Neural cell (in vitro differentiated cells): ENCODE measurements around the gene TMEM273. TPM values are rescaled to one million over a fixed set of nuclear protein-coding genes. Genes with fewer than 3 reads are reported as not detected.

Experiments
- H2AFZ ChIP-seq: fragments of 200-600, 300-800 bp; sonication (generic), shearing (Covaris generic); 2 replicates; pipeline ENCODE4 v1.6.0; 2014; ENCODE audit warnings: low read depth, mild to moderate bottlenecking, antibody characterized with exemption, low read length, moderate library complexity
- H3F3A ChIP-seq: fragments of 200-600 bp; shearing (Covaris generic); 2 replicates; pipeline ENCODE4 v1.6.1; 2016; ENCODE audit warnings: mild to moderate bottlenecking, moderate library complexity, mixed read lengths, antibody characterized with exemption, low read length; ENCODE audit not compliant: insufficient read depth, poor library complexity, severe bottlenecking
- H3K27ac ChIP-seq: fragments of 200-600, 300-800 bp; sonication (generic), shearing (Covaris generic); 2 replicates; pipeline ENCODE4 v1.5.1; 2014; ENCODE audit warnings: mild to moderate bottlenecking, low read length, moderate library complexity
- H3K27me3 ChIP-seq: fragments of 300-800, 200-600 bp; sonication (generic), shearing (Covaris generic); 2 replicates; pipeline ENCODE4 v1.6.0; 2014; ENCODE audit warnings: mild to moderate bottlenecking, low read depth, low read length, moderate library complexity; ENCODE audit not compliant: insufficient read depth
- H3K36me3 ChIP-seq: fragments of 300-800, 200-600 bp; sonication (generic), shearing (Covaris generic); 2 replicates; pipeline ENCODE4 v1.5.1; 2014; ENCODE audit warnings: mild to moderate bottlenecking, antibody characterized with exemption, low read length, moderate library complexity; ENCODE audit not compliant: insufficient read depth
- H3K4me2 ChIP-seq: fragments of 300-800, 200-600 bp; sonication (generic), shearing (Covaris generic); 2 replicates; pipeline ENCODE4 v1.6.0; 2014; ENCODE audit warnings: mild to moderate bottlenecking, low read length
- H3K4me3 ChIP-seq: fragments of 300-800, 200-600 bp; sonication (generic), shearing (Covaris generic); 2 replicates; pipeline ENCODE4 v1.5.1; 2014; ENCODE audit warnings: mild to moderate bottlenecking, low read length, moderate library complexity
- H3K79me2 ChIP-seq: fragments of 200-600 bp; shearing (Covaris generic); replicated peaks from 2 replicates; pipeline ENCODE4 v1.6.0; 2014; ENCODE audit warnings: mild to moderate bottlenecking, low read length, moderate library complexity; ENCODE audit not compliant: insufficient read depth
- H3K9ac ChIP-seq: fragments of 300-800, 200-600 bp; sonication (generic), shearing (Covaris generic); 2 replicates; pipeline ENCODE4 v1.6.1; 2016; ENCODE audit warnings: mild to moderate bottlenecking, low read length, mixed read lengths
- H3K9me2 ChIP-seq: fragments of 200-600 bp; shearing (Covaris generic); 2 replicates; pipeline ENCODE4 v1.6.1; 2016; ENCODE audit warnings: mild to moderate bottlenecking, low read length, mixed read lengths; ENCODE audit not compliant: insufficient read depth
- H3K9me3 ChIP-seq: fragments of 200-600, 300-800 bp; sonication (generic), shearing (Covaris generic); 2 replicates; pipeline ENCODE4 v1.6.1; 2016; ENCODE audit warnings: mild to moderate bottlenecking, mixed run types, low read length, moderate library complexity, mixed read lengths
- H4K20me1 ChIP-seq: fragments of 200-600 bp; shearing (Covaris generic); 2 replicates; pipeline ENCODE4 v1.6.1; 2016; ENCODE audit warnings: mild to moderate bottlenecking, mixed run types; ENCODE audit not compliant: insufficient read depth
- CTCF ChIP-seq: fragments of 450-650 bp; IDR thresholded peaks from 2 replicates; pipeline ENCODE4 v1.5.1; 2014; ENCODE audit warnings: antibody characterized with exemption, mild to moderate bottlenecking, moderate library complexity; ENCODE audit not compliant: poor library complexity, severe bottlenecking
- EP300 ChIP-seq: fragments of 450-650 bp; conservative IDR thresholded peaks from 2 replicates; pipeline ENCODE4 v1.6.1; 2014; ENCODE audit warnings: antibody characterized with exemption, mild to moderate bottlenecking, moderate library complexity; ENCODE audit not compliant: poor library complexity, severe bottlenecking
- EZH2 ChIP-seq: fragments of 200-600, 300-800 bp; shearing (Covaris generic), sonication (generic); IDR thresholded peaks from 2 replicates; pipeline ENCODE4 v1.6.1; 2014; ENCODE audit warnings: antibody characterized with exemption, low read length, borderline replicate concordance, mild to moderate bottlenecking; ENCODE audit not compliant: insufficient read depth, poor library complexity, severe bottlenecking
- MXI1 ChIP-seq: fragments of 450-650 bp; conservative IDR thresholded peaks from 2 replicates; pipeline ENCODE4 v1.6.1; 2014; ENCODE audit warnings: antibody characterized with exemption, mild to moderate bottlenecking; ENCODE audit not compliant: poor library complexity, severe bottlenecking
- POLR2AphosphoS5 ChIP-seq: IDR thresholded peaks from 2 replicates; pipeline ENCODE4 v1.6.1; 2012
- RAD21 ChIP-seq: fragments of 450-650 bp; conservative IDR thresholded peaks from 2 replicates; pipeline ENCODE4 v1.6.1; 2014; ENCODE audit warnings: antibody characterized with exemption, mild to moderate bottlenecking, moderate library complexity
- SMC3 ChIP-seq: fragments of 450-650 bp; conservative IDR thresholded peaks from 2 replicates; pipeline ENCODE4 v1.6.1; 2014; ENCODE audit warnings: antibody characterized with exemption, mild to moderate bottlenecking, moderate library complexity; ENCODE audit not compliant: poor library complexity
- TAF1 ChIP-seq: IDR thresholded peaks from 2 replicates; pipeline ENCODE4 v1.6.1; 2012; ENCODE audit warnings: low read depth
- polyA plus RNA-seq: library from polyadenylated mRNA; depleted of rRNA; stranded (reverse); fragments of >200 nt; gene quantifications from 2 replicates; pipeline ENCODE4 v1.2.3, GENCODE V29; 2014
- TF ChIP-seq, protein P1 (sequence below): IDR thresholded peaks from 2 replicates; pipeline ENCODE4 v1.6.1; 2012; ENCODE audit warnings: borderline replicate concordance

TMEM273 gene
- polyA plus RNA-seq, 1 donor from 2014 or later, result not detected

GRCh38 chr10:49117376-49118070 is 70.7 kb downstream of the TMEM273 start:
- no peaks in the 10 kb centered on the region for H3F3A ChIP-seq
- no peaks in the 10 kb centered on the region for H3K36me3 ChIP-seq
- peaks cover 8% of the 10 kb centered on the region for H3K27me3 ChIP-seq
- TF ChIP-seq RAD21 (no peak), EP300 (no peak), EZH2 (no peak), TAF1 (no peak)
- TF ChIP-seq, protein P1, sequence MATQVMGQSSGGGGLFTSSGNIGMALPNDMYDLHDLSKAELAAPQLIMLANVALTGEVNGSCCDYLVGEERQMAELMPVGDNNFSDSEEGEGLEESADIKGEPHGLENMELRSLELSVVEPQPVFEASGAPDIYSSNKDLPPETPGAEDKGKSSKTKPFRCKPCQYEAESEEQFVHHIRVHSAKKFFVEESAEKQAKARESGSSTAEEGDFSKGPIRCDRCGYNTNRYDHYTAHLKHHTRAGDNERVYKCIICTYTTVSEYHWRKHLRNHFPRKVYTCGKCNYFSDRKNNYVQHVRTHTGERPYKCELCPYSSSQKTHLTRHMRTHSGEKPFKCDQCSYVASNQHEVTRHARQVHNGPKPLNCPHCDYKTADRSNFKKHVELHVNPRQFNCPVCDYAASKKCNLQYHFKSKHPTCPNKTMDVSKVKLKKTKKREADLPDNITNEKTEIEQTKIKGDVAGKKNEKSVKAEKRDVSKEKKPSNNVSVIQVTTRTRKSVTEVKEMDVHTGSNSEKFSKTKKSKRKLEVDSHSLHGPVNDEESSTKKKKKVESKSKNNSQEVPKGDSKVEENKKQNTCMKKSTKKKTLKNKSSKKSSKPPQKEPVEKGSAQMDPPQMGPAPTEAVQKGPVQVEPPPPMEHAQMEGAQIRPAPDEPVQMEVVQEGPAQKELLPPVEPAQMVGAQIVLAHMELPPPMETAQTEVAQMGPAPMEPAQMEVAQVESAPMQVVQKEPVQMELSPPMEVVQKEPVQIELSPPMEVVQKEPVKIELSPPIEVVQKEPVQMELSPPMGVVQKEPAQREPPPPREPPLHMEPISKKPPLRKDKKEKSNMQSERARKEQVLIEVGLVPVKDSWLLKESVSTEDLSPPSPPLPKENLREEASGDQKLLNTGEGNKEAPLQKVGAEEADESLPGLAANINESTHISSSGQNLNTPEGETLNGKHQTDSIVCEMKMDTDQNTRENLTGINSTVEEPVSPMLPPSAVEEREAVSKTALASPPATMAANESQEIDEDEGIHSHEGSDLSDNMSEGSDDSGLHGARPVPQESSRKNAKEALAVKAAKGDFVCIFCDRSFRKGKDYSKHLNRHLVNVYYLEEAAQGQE, result no peak
- no peaks in the 10 kb centered on the region for H4K20me1 ChIP-seq
- H3K9me2 ChIP-seq, result no peaks in the 10 kb centered on the region
- no peak overlapping the region for H3K27ac ChIP-seq
- no peaks in the 10 kb centered on the region for H3K9me3 ChIP-seq
- H2AFZ ChIP-seq, result no peak overlapping the region
- no peak overlapping the region for H3K4me2 ChIP-seq
- no peak overlapping the region for H3K4me3 ChIP-seq
- no peaks in the 10 kb centered on the region for H3K79me2 ChIP-seq
- no peak overlapping the region for H3K9ac ChIP-seq

DNA sequence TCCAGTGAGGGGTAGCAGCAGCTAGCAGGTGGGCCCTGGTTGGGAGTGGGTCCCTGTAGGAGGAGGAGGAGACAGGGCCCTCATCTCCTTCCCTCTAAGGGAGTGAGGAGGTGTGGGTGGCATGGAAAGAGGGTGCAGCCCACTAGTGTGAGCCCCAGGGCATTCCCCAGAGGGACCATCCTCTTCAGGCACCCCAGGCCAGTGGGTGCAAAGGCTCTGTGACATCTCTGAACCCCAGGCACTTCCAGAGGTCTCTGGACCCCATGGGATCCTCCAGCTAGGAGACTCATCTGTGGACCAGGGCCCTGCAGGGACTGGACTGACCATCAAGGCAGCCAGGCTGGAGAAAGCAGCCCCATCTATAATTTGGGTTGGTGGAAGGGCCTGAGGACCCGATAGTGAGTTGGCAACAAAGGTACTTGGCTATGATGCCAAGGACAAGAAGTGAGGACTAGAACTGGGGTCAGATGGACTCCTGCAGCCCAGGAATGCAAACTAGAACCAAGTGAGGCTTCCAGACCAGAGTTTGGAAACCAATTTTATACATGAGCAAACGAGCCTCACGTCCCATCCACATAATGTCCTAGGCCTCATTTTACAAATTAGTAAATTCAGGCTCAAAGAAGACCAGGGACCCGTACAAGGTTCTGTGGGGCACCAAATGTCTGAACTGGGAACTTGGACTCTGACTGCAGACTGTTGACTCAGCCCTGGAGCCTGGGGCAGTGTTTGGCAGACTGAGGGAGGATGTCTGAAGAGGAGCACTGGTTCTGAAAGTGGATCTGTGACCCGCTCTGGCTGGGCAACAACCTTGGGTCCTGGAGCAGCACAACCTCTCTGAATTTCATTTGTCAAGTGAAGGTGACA is 71.4 kb downstream of the TMEM273 start:
- H3K9me2 ChIP-seq, result no peaks in the 10 kb centered on the region
- H3F3A ChIP-seq, result no peaks in the 10 kb centered on the region
- no peak overlapping the region for H3K9ac ChIP-seq
- H3K27me3 ChIP-seq, result peaks cover 8% of the 10 kb centered on the region
- no peak overlapping the region for H3K4me3 ChIP-seq
- no peak for TF ChIP-seq EZH2
- TF ChIP-seq RAD21, result no peak
- no peak for TF ChIP-seq MXI1
- TF ChIP-seq POLR2AphosphoS5, result no peak
- no peak for TF ChIP-seq CTCF
- no peak for TF ChIP-seq EP300
- TF ChIP-seq TAF1, result no peak
- no peak for TF ChIP-seq SMC3
- TF ChIP-seq, protein P1, result no peak
- H3K36me3 ChIP-seq, result no peaks in the 10 kb centered on the region
- H3K27ac ChIP-seq, result no peak overlapping the region
- no peak overlapping the region for H2AFZ ChIP-seq
- H3K9me3 ChIP-seq, result no peaks in the 10 kb centered on the region
- H3K79me2 ChIP-seq, result no peaks in the 10 kb centered on the region
- no peak overlapping the region for H3K4me2 ChIP-seq
- H4K20me1 ChIP-seq, result no peaks in the 10 kb centered on the region
